ENCODE measurements around the gene DGKE. TPM values are rescaled to one million over a fixed set of nuclear protein-coding genes. Genes with fewer than 3 reads are reported as not detected.

The DGKE gene
- polyA plus RNA-seq, 1 donor from 2014 or later = 16.6 TPM

DNA sequence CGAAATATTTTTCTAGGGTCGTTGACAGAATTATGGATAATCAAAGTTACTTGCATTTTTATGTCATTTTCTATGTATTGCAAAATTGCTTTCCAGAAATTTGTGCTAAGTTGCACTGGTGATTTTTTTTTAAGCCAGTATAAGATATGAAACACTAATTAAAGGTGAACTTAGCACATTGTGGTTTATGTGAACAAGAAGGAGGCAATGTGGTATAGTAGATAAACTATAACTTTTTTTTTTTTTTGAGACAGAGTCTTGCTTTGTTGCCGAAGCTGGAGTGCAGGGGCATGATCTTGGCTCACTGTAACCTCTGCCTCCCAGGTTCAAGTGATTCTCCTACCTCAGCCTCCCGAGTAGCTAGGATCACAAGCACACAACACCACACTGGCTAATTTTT is 13.2 kb downstream of the DGKE start:
- H3K4me3 ChIP-seq (ENCODE audit: low read length) = no peak overlapping the region
- no peaks in the 10 kb centered on the region for H3K27me3 ChIP-seq (ENCODE audit: insufficient read depth, low read depth, low read length)
- no peaks in the 10 kb centered on the region for H3K36me3 ChIP-seq (ENCODE audit: insufficient read depth, low read length)
- no peak overlapping the region for H3K4me2 ChIP-seq (ENCODE audit: low read length)
- no peaks in the 10 kb centered on the region for H4K20me1 ChIP-seq (ENCODE audit: insufficient read depth)
- no peaks in the 10 kb centered on the region for H3F3A ChIP-seq (ENCODE audit: insufficient read depth, low read length, poor library complexity, severe bottlenecking)
- H3K27ac ChIP-seq (ENCODE audit: low read length) = no peak overlapping the region
- H3K9ac ChIP-seq (ENCODE audit: low read length) = no peak overlapping the region
- H3K9me3 ChIP-seq (ENCODE audit: low read length) = no peaks in the 10 kb centered on the region
- H3K79me2 ChIP-seq (replicated peaks; ENCODE audit: insufficient read depth, low read length) = no peaks in the 10 kb centered on the region
- TF ChIP-seq RAD21 (conservative IDR thresholded peaks at IDR 0.05) (no peak), EP300 (conservative IDR thresholded peaks at IDR 0.05; ENCODE audit: poor library complexity, severe bottlenecking) (no peak), TAF1 (IDR thresholded peaks at IDR 0.05; ENCODE audit: low read depth) (no peak), POLR2AphosphoS5 (IDR thresholded peaks at IDR 0.05) (no peak), EZH2 (IDR thresholded peaks at IDR 0.05; ENCODE audit: borderline replicate concordance, insufficient read depth, low read length, poor library complexity, severe bottlenecking) (no peak), SMC3 (conservative IDR thresholded peaks at IDR 0.05; ENCODE audit: poor library complexity) (no peak), MXI1 (conservative IDR thresholded peaks at IDR 0.05; ENCODE audit: poor library complexity, severe bottlenecking) (no peak)
- TF ChIP-seq, protein P1, sequence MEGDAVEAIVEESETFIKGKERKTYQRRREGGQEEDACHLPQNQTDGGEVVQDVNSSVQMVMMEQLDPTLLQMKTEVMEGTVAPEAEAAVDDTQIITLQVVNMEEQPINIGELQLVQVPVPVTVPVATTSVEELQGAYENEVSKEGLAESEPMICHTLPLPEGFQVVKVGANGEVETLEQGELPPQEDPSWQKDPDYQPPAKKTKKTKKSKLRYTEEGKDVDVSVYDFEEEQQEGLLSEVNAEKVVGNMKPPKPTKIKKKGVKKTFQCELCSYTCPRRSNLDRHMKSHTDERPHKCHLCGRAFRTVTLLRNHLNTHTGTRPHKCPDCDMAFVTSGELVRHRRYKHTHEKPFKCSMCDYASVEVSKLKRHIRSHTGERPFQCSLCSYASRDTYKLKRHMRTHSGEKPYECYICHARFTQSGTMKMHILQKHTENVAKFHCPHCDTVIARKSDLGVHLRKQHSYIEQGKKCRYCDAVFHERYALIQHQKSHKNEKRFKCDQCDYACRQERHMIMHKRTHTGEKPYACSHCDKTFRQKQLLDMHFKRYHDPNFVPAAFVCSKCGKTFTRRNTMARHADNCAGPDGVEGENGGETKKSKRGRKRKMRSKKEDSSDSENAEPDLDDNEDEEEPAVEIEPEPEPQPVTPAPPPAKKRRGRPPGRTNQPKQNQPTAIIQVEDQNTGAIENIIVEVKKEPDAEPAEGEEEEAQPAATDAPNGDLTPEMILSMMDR (IDR thresholded peaks at IDR 0.05; ENCODE audit: poor library complexity, severe bottlenecking) = no peak
- TF ChIP-seq, protein P2, sequence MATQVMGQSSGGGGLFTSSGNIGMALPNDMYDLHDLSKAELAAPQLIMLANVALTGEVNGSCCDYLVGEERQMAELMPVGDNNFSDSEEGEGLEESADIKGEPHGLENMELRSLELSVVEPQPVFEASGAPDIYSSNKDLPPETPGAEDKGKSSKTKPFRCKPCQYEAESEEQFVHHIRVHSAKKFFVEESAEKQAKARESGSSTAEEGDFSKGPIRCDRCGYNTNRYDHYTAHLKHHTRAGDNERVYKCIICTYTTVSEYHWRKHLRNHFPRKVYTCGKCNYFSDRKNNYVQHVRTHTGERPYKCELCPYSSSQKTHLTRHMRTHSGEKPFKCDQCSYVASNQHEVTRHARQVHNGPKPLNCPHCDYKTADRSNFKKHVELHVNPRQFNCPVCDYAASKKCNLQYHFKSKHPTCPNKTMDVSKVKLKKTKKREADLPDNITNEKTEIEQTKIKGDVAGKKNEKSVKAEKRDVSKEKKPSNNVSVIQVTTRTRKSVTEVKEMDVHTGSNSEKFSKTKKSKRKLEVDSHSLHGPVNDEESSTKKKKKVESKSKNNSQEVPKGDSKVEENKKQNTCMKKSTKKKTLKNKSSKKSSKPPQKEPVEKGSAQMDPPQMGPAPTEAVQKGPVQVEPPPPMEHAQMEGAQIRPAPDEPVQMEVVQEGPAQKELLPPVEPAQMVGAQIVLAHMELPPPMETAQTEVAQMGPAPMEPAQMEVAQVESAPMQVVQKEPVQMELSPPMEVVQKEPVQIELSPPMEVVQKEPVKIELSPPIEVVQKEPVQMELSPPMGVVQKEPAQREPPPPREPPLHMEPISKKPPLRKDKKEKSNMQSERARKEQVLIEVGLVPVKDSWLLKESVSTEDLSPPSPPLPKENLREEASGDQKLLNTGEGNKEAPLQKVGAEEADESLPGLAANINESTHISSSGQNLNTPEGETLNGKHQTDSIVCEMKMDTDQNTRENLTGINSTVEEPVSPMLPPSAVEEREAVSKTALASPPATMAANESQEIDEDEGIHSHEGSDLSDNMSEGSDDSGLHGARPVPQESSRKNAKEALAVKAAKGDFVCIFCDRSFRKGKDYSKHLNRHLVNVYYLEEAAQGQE (IDR thresholded peaks at IDR 0.05; ENCODE audit: borderline replicate concordance) = no peak
- no peak overlapping the region for H2AFZ ChIP-seq (ENCODE audit: low read depth, low read length)
- H3K9me2 ChIP-seq (ENCODE audit: insufficient read depth, low read length) = no peaks in the 10 kb centered on the region

DNA sequence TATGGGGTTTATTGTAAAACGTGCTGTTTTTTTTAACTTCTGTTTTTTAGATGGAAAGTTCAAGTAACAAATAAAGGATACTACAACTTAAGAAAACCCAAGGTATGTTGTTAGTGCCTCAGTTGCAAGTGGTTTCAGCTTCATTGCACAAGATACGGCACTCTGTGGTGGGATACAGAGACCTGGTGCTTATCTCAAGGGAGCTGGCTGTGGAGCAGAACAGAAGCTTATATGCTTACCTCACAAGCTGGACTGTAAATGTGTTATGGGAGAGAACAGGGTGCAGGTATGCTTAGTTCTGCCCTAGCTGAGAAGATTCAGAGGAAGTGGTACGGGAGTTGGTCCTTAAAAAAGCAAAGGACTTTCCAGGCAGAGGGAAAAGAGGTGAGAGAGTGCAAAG is 15.2 kb downstream of the DGKE start:
- Histone ChIP-seq H3K79me2 (replicated peaks; ENCODE audit: insufficient read depth, low read length) (no peaks in the 10 kb centered on the region), H3K9me3 (ENCODE audit: low read length) (no peaks in the 10 kb centered on the region), H3K36me3 (ENCODE audit: insufficient read depth, low read length) (no peaks in the 10 kb centered on the region), H3K4me2 (ENCODE audit: low read length) (no peak overlapping the region), H4K20me1 (ENCODE audit: insufficient read depth) (no peaks in the 10 kb centered on the region), H2AFZ (ENCODE audit: low read depth, low read length) (no peak overlapping the region), H3K9me2 (ENCODE audit: insufficient read depth, low read length) (no peaks in the 10 kb centered on the region), H3F3A (ENCODE audit: insufficient read depth, low read length, poor library complexity, severe bottlenecking) (no peaks in the 10 kb centered on the region), H3K27me3 (ENCODE audit: insufficient read depth, low read depth, low read length) (no peaks in the 10 kb centered on the region), H3K27ac (ENCODE audit: low read length) (no peak overlapping the region), H3K9ac (ENCODE audit: low read length) (no peak overlapping the region), H3K4me3 (ENCODE audit: low read length) (no peak overlapping the region)
- TF ChIP-seq POLR2AphosphoS5 (IDR thresholded peaks at IDR 0.05) (no peak), EP300 (conservative IDR thresholded peaks at IDR 0.05; ENCODE audit: poor library complexity, severe bottlenecking) (no peak), RAD21 (conservative IDR thresholded peaks at IDR 0.05) (no peak), EZH2 (IDR thresholded peaks at IDR 0.05; ENCODE audit: borderline replicate concordance, insufficient read depth, low read length, poor library complexity, severe bottlenecking) (no peak), SMC3 (conservative IDR thresholded peaks at IDR 0.05; ENCODE audit: poor library complexity) (no peak), MXI1 (conservative IDR thresholded peaks at IDR 0.05; ENCODE audit: poor library complexity, severe bottlenecking) (no peak), TAF1 (IDR thresholded peaks at IDR 0.05; ENCODE audit: low read depth) (no peak)
- TF ChIP-seq, protein P2 (IDR thresholded peaks at IDR 0.05; ENCODE audit: borderline replicate concordance) = no peak
- TF ChIP-seq, protein P1 (IDR thresholded peaks at IDR 0.05; ENCODE audit: poor library complexity, severe bottlenecking) = no peak

Data from neural cell (in vitro differentiated cells).